Measurements from ENCODE around the gene GALNTL6.

GALNTL6 gene

DNA sequence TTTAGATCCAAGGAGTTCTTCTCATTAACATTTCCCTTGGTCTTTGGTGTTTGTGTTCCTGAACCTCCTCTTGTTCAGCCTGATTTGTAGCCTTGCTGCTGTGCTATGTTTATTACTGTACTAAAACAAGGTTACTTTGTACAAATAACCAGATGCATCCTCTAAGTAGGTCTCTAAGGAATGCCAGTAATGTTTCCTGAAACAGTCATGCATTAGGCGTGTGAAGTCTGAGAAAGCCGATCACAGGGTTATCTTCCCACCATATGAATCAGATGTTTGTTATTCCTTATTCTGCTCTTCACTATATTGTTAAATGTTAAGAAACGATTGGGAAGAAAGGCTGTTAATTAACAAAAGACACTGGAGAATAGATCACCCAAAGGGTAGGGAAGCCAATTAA lies 66.9 kb downstream of the GALNTL6 start:
- no peak for DNase-seq (ENCODE audit: low read depth)

DNA sequence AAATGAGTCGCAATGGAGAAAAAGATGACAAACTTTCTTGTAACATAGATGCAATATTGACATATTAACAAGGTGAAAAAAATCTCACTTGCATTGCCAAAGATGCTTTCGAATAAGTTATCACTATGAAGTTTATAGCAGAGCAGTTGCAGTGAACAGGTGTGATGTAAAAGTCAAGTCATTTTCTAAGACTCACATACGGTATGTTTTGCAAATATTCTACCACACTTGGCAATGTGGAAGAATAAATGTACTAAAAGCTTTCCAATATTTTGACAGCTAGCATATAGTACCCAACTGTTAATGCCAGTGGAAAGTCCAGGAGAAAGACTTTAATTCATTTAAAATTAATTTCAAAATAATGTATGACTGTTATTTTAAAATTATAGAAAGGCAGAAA lies 76.5 kb downstream of the GALNTL6 start:
- no peak for DNase-seq (ENCODE audit: low read depth)

DNA sequence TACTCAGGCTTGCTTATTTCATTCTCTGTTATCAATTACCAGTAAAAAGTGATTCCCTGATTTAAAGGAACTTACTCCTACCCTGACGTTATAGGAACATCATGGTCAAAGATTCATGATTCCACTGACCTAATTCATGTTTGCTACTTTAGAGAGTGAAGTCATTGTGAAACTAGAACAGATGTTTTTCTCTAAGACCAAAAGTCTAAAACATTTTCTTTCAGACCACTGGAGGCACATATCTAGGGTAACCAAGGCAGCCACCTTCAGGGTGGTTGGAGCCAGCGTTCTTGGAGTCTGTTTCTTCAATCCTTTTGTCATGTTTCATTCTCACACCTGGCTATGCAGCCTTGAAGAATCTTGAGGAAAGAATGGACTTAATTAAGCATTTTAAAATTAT lies 77.8 kb downstream of the GALNTL6 start:
- no peak for DNase-seq (ENCODE audit: low read depth)

DNA sequence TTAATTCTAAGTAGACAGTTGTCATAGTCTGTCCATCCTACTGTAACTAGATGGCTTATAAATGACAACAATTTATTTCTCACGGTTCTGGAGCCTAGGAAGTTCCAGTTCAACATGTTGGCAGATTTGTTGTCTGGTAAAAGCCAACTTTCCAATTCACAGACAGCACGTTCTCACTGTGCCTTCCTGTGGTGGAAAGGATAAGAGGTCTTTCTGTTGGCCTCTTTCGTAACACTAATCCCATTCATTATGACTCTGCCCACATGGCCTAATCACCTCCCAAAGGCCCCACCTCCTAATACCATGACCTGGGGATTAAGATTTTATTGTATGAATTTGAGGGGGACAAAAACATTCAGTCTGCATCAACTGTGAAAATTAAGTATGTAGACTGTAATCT lies 83.2 kb downstream of the GALNTL6 start:
- no peak for DNase-seq (ENCODE audit: low read depth)

DNA sequence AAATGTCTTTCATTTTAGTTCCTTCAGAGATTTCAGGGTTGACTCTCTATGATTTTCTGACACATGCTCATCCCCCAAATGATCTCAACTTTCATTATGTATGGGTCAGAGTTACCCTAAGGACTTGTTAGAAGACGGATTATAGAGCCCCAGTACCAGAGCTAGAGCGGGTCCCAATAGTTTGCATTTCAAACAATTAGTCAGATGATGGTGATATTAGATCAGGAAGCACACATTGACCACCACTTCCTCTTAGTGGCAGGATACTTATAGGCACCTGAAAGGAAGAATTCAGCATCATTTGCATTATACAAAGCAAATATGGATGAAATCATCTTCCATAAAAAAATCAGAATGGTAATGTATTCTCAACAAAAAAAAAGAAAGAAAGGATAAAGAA lies 106.1 kb downstream of the GALNTL6 start:
- no peak for DNase-seq (ENCODE audit: low read depth)

DNA sequence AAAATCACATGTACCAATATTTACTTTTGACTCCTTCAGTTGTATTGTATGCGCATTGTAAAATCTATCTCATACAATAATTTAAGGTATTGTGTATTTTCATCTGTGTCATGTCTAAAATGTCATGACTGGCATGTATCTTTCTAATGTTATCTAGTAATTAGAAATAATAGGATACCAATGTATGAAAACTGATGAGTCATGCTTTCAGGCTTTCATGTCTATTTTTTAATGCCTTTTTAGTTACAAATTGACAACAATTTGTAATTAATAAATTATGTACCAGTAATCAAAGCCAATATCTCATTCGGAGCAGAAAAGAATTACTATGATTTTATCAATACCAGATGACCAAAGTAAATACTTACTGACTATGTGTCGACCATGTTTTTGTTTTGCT lies 107.7 kb downstream of the GALNTL6 start:
- DNase-seq (ENCODE audit: low read depth), result no peak

DNA sequence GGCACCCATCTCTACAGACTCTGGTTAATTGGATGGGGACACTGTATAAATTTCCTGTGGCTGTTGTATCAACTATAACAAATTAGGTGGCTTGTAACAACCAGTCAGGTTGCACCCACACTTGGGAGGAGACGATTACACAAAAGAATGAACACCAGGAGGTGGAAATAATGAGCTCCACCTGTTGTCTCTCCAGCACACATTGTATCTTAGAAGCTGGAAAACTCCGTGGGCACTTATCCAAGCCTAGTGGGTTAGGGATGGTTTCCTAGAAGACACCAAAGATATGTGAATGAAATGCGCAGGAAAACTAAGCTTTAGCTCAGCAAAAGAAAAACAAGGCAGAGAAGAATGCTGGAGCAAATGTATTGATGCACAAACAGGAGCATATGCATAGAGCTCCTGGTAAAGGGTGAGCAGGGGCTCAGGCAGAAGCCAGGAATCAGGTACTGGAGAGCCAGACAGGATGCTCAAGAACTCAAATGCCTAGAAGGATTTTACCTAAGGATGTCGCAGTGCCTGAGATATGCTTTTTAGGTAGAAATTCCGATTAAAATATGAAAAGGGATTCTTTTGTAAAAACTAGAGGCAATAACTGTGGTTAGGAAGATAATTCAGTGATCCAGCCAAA lies 111.7 kb downstream of the GALNTL6 start:
- DNase-seq (ENCODE audit: low read depth), result no peak

DNA sequence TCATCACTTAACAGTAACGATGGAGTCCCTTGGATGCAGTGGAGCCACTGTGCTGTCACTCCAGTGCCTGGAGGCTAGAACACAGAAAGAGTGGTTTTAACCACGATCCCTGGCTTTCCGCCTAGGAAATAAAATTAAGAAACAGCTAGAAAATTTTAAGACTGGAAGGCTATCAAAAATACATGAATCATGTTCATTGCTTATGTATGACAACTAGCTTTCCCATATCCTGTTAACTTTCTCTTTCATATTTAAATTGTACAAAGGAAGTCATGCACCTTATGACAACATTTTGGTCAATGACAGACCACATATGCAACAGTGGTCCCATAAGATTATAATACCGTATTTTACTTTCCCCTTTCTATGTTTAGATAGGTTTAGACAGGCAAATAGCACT lies 115.1 kb downstream of the GALNTL6 start:
- no peak for DNase-seq (ENCODE audit: low read depth)

DNA sequence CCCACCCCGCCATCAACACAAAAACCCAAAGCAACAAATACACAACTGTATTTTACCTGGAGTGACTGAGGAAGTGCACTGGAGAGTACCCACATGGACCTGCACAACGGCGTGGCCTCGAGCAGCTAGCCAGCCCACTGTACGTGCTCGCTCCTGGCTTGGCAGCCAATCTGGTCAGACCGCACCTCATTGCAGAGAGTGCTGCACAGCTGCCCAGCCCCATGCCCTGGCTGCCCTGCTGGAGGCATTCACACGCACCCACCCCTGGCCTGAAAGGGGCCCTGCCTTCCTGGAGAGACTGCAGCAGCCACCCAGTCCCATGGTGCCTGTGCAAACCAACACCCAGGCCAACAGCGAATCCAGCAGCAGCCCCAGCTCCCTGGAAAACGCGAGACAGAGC lies 116.3 kb downstream of the GALNTL6 start:
- DNase-seq (ENCODE audit: low read depth), result no peak

DNA sequence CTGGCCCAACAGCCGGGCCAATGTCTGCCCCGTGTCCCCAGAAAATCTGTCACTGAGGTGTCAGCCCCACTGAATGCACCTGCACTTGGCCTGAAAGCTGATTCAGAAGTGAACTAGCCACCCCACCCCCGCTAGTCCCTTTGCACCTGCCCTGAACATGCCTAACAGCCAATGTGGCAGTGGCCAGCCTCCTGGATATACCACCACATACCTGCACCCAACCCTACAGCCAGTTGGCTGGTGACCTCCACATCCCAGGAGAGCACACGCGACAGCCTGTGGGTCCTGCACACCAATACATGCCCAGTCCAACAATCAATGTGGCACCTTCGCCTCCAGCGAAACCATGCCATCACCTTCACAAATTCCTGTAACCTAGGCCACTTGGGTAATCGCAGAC lies 116.7 kb downstream of the GALNTL6 start:
- DNase-seq (ENCODE audit: low read depth), result no peak

DNA sequence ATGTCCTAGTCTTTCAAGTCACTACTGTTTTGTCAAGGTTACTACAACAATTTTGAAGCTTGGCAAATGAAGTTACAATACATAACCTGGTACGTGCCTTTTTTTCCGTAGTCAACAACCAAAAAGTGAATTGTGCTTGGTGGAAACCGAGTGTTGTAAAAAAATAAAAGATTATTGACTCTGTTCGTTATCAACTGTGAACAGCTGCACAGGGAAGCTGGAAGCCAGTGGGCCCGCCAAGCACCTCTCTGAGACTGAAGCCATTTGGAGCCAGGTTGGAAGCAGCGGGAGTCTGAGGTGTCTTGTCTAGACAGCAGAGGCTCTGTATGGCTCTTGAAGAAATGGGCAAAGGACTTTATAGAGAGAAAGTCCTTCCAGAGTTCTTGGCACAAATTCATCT lies 119.0 kb downstream of the GALNTL6 start:
- DNase-seq (ENCODE audit: low read depth), result no peak

DNA sequence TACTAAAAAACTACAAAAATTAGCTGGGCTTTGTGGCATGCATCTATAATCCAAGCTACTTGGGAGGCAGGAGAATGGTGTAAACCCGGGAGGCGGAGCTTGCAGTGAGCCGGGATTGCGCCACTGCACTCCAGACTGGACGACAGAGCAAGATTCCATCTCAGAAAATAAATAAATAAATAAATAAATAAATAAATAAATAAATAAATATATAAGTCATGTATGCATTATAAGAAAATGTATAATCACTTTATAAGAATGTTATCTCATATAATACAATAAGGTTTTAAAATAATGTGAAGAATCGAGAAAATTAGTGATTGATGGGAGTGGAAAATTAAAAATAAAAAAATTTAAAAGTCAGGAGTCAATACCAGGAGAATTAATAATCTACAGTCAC lies 127.5 kb downstream of the GALNTL6 start:
- DNase-seq (ENCODE audit: low read depth), result no peak

DNA sequence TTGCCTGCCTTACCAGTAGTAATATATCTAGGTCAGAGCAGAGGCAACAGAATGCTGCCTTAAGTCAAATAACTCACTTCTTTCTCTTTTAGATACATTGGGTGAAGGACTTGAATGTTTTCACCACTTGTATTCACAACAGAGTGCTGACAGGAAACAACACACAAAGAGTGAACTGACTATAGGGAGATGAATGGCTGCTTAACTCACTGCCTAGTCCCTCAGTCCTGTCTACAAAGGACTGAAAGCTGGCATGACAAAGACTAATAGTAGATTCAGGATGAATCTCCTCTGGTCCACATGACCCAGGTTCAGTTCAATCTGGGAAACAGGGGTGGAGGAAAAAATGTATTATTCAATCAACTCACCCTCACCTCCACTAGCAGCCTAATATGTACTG lies 134.2 kb downstream of the GALNTL6 start:
- DNase-seq (ENCODE audit: low read depth), result no peak

DNA sequence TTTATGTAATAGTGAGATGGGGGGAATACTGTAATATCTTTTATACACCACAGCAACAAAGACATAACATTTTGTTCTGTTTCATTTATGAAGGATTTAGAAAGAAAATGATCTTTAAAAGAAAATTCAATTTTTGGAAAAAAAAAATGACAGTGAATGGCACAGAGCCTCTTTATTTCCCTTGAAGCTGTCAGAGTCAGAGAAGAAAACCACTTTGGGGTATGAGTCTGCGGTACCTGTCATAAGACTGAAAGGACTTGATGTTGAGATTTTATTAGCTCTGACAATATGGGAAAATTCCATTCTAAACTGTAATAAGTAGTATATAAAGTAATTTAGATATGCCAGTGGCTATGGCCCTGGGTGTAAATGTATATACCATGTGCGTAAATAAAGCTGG lies 134.8 kb downstream of the GALNTL6 start:
- DNase-seq (ENCODE audit: low read depth), result no peak

DNA sequence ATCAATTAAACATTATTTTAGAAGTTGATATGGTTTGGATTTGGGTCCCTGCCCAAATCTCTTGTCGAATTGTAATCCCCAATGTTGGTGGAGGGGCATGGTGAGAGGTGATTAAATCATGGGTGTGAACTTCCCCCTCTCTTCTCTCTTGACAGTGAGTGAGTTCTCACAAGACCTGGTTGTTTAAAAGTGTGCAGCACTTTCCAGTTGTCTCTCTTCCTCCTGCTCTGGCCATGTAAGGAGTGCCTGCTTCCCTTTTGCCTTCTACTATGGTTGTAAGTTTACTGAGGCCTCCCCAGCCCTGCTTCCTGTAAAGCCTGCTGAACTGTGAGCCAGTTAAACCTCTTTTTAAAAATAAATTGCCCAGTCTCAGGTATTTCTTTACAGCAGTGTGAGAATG lies 141.4 kb downstream of the GALNTL6 start:
- DNase-seq (ENCODE audit: low read depth), result no peak

DNA sequence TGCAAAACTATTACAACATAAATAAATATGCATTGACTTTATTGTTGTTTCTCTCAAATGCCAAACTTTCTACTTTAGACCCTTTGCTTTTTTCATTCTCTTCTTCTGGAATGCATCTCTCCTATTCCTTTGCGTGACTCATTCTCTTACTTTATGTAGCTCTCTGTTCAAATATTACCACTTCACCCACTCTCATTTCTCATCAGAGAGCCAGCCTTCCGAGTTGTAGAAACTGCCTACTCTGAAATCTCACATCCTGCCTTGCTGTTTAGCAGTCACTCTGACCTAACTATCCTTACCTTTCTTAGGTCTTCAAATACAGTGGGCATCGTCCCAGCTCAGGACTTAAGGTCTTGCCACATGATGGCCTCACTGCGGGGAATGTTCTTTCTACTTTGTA lies 143.5 kb downstream of the GALNTL6 start:
- no peak for DNase-seq (ENCODE audit: low read depth)

DNA sequence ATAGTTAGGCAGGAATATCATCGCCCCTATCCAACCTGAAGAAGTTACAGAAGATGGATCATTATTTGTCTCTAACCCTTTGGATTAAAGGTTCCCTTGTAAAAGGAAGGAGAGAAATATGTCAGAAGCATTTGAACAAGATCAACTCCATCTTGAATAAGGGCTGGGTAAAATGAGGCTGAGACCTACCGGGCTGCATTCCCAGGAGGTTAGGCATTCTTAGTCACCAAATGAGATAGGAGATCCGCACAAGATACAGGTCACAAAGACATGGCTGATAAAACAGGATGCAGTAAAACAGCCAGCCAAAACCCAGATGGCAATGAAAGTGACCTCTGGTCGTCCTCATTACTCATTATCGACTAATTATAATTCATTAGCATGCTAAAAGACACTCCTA lies 148.9 kb downstream of the GALNTL6 start:
- no peak for DNase-seq (ENCODE audit: low read depth)

DNA sequence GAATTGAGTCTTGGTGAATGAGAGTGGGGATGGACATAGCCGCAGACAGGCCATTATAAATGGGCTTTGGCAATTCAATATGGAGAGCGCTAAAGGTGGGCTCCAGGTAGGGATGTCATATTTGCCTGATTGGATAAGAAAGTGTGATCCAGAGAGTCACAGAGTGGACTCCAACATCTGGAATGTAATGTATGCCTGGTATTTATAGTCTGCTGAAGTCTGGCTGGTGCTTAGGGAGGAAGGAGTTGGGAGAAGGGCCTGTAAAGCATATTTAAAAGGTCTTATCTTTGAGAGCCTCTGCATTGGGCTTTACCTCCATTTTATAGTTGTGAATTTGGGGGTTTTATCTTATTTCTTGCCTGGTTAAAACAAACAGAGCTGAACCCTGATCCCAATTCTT lies 153.2 kb downstream of the GALNTL6 start:
- no peak for DNase-seq (ENCODE audit: low read depth)

DNA sequence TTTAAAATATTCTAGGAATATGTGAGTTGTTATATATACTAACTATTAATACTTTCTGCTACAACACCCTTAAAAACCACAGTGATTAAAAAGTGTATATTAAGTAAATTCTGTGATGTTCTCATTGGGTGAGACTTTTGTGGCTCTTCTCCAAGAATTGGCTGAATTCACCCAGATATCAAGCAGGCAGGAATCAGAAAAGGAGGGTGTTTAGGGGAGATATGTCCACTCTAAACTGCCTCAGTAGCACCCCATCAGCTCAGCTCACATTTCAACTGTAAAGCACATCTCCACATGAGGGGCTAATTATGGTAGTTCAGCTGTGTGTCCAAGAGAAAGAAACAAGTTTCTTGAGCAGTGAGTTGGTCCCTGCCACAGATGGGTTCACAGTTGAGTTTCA lies 165.0 kb downstream of the GALNTL6 start:
- no peak for DNase-seq (ENCODE audit: low read depth)

DNA sequence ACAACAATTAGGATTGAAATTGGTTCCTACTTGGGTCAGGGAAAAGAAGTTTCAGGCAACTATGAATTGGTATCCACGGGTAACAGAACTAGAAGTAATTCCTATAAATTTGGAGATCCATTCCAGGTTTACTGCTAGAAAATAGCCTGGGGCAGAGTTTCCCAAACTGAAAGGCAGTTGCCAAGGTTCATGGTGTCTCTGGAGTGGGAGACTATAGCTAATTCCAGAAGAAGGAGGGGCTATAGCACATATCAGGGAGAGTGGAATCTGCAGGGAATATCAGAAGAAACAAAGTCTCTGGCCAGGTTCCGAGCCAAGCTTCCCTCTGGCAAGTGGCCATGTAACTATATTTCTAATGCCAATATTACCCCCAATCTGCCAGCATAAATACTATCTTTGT lies 166.3 kb downstream of the GALNTL6 start:
- no peak for DNase-seq (ENCODE audit: low read depth)

DNA sequence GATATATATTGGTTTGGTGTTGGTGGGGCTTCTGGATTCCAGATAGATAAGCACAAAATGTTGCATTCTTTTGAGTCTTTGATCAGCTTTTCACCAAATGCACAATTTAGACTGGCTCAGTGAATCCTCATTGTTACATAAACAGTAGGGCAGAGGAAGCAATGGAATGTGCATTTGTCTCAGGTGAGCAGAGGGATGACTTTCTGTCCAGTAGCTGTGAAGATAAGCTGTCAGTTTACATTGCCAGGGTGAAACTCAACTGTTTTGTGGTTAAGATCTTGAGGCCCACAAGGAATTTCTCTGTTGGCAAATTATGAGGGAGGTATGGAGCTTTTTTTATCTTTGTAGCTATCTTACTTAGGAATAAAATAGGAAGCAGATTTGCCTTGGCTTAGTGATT lies 168.0 kb downstream of the GALNTL6 start:
- no peak for DNase-seq (ENCODE audit: low read depth)

DNA sequence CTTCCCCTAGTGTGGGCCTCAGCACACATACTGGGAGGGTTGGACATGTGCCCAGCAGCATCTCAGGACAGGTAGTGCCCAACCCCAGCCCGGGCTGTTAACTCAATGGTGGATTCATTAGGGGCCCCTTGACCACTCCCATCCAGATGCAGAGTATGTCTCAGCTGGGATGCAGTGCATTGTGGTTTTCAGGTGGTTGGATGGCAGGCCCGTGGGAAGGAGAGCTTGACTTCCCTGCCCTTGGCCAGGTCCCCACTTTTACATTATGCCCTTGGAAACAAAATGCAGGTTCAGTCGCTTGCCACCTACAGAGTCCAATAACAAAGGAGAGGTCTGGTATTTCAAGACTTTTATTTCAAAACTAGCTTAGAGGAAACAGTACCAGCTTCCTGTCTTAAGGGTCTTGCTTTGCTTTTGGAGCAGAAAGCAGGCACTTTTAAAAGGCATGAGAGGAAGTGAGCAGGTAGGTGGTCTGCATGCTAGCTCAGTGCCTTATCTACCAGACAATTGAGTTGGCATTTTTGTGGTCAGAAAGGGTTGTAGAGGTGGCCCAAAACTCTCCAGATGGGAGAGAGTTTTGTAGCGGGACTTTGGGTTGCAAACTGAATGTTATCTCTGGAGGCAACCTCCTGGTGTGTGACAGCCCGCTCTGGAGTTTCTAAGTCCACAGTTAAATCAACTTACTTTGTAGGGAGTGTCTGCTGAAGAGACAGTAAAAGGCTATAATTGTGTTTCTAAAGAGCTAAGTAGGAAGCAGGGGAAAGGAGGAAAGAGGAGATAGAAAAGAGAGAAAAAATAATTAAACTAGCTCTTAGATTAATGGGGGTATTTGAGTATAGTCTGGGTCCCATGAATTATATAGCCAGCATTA lies 171.0 kb downstream of the GALNTL6 start:
- no peak for DNase-seq (ENCODE audit: low read depth)

DNA sequence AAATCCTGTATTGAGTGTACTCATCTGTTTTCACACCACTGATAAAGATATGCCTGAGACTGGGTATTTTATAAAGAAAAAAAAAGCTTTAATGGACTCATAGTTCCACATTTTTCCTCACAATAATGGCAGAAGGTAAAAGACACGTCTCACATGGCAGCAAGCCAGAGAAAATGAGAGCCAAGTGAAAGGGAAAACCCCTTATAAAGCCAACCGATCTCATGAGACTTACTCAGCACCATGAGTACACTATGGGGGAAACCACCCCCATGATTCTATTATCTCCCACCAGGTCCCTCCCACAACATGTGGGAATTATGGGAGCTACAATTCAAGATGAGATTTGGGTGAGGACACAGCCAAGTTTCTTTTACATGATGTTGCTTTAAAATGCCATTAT lies 171.9 kb downstream of the GALNTL6 start:
- no peak for DNase-seq (ENCODE audit: low read depth)

DNA sequence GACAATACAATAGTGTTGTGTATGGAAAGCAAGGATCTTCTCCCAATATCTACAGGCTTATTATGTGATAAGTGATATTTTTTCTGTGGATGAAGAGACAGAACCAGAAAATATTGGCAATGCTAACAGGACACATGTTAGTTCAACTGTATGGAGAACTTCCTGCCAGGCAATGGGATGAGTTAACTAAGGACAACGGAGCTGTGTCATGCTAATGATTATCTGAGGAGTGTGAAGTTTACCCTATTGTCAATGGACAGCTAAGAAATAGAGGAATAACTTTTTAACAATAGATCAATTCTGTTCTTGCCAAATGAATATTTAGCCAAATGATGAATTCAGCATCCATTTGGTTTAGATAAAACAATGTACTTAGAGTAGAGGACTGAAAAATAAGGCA lies 180.0 kb downstream of the GALNTL6 start:
- DNase-seq (ENCODE audit: low read depth), result no peak
